CD4-positive, alpha-beta T cell treated with Interleukin-2 at 100 ng/mL for 4 hours (primary cell): ENCODE measurements around the gene THEMIS.
"Not testable (repeated sequence)": the region's sequence is repeated elsewhere in the genome, so short reads cannot be mapped to it uniquely, and the experiment has no call there.

ENCODE experiments used
- DNase-seq: peaks from one replicate; pipeline ENCODE4 v3.0.0-alpha.2; 2020; ENCODE audit warnings: low spot score

Gene THEMIS

DNA sequence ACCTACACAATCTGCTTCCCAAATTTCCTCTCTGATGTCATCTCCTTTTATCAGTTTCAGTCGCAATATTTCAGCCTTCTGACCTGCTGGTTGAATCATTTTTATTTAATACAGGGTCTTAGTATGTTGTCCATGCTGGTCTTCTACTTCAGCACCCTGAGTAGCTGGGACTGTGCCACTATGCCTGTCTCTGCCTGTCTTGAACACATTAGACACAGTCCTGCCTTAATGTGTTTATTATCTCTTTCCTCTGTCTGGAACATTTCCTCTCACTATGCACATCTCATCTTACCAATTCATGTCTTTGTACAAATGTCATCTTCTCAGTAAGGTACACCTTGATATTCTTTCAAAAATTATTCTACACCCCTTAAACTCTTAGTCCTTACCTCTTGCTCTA, 106.5 kb downstream of the THEMIS start:
- peak; percentile 7 for DNase-seq

DNA sequence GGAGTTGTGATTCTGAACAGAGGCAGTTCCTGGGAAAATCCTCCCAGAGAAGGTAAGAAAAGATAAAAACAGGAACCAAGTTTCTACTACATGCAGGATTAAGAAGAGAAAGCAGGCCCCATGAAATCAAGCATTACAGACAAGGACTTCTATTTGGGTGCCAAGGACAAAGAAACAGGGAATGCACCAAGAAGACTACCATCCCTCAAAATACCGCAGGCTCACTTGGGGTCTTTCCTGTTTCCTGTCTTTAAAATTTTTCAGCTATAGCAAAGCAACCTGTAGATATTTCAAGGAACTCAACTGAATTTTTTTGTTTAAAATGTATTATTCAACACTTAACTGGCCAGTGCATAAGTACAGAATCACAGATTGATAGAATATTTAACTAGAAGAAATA, 107.5 kb downstream of the THEMIS start:
- DNase-seq: no peak

DNA sequence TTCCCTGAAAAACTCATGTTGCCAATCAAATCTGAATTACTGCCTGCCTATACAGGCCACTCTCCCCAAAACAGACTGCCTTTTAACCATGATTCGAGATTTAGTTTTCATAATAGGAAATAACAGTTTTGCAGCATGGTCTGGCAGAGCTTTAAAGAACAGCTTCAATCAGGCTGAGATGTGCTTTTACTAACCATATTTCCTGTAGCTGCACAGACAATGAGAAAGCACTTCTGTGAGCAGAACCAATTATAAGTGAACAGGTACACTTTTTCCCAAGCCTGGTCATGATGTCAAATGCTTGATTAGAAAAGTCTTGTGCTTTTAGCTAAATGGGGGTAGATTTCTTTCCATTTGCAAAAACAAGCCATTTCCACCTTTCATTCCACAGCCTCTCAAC, 108.2 kb downstream of the THEMIS start:
- DNase-seq: peak; percentile 21

DNA sequence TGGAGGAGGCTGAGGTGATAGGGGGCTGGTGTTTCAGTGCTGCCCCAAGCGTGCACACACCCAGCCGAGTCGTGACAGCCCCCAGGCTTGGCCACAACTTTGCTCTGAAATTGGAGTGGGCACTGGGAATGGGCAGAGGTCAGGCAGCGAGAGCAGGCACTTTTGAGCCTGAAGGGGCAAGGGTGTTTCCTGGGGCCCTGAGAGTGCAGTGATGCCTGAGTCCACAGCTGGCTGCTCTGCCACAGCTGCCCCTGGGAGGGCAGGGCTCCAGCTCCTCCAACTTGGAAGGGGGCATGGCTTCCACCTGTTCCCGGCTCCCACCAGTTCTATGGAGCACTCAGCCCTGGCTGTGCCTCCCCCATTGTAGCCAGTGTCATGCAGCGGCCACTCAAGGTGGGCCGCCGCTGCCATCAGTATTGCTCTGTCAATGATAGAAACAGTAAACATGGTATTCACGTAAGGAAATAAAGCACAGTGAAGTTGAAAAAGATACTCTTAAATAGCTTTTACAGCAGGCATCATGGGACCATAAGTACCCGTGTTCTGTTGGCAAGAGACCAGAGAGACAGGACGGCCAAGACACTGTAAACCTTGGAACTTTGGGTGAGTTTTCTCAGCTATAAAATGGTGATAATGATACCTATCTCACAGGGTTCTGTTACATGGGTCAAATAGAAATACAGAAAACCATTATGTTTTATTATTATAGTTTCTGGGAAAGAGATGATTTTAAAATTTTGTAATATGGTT, 108.9 kb downstream of the THEMIS start:
- DNase-seq: no peak

DNA sequence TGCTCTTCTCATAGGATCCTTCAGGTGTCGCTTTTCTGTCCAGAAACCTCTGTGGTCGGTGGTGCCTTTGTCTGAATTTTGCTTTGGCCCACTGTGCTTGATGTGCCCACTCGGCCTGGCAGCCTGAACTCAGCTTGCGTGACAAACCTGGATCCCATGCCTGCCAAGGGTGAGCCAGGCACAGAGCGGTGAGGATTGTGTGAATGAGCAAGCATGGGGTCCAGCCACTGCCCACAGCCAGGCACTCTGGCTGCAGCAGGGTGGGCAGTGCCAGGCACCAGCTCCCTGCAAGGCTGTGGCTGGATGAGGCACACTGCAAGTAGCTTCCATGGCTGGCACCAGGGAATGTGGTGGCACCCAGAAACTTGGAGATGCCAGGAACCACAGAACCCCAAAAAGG, 110.3 kb downstream of the THEMIS start:
- no peak for DNase-seq

DNA sequence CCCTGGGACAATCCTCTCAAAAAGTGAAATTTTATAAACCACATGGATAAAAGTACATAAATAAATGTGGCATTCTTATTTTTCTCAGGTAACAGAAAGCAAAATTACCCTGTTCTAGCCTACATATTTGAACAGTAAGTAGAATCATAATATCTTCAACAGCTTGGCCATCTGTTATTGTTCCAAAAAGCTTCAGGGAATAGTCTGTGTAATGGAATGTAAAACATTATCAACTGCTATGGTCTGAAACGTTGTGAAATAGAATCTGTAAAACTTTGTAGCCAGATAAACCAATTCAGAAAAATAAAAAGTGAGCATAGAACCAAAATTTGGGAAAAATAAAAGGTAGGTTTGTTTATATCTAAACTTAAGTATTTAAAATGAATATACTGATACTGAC, 114.7 kb downstream of the THEMIS start:
- no peak for DNase-seq

DNA sequence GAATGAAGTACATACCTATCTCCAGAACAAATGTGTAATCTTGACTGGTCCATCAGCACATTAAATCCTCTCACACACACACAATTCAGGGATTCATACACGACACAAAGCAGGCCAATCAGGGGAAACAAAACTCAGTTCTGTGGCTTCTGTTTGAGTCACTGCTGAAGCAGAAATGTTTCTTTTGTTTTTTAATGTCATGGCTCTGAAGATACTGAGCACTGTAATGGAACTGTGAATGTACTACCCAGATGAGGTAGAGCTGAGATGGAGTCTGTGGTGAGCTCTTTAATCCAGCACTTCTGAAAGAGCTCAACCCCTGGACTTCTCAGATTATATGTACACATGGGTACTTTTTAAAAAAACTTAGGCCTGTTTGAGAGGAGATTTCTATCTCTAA, 116.4 kb downstream of the THEMIS start:
- no peak for DNase-seq

DNA sequence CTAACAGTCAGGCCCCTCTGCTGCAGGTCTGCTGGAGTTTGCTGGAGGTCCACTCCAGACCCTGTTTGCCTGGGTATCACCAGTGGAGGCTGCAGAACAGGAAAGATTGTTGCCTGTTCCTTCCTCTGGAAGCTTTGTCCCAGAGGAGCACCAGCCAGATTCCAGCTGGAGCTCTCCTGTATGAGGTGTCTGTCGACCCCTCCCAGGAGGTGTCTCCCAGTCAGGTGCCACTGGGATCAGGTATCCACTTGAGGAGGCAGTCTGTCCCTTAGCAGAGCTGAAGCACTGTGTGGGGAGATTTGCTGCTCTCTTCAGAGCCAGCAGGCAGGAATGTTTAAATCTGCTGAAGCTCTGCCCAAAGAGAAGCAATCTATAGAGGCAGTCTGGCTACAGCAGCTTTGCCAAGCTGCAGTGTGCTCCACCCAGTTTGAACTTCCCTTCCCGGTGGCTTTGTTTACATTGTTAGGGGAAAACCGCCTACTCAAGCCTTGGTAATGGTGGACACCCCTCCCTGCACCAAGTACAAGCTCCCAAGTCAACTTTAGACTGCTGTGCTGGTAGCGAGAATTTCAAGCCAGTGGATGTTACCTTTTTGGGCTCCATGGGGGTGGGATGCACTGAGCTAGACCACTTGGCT, 119.1 kb downstream of the THEMIS start:
- DNase-seq: not testable (repeated sequence)

DNA sequence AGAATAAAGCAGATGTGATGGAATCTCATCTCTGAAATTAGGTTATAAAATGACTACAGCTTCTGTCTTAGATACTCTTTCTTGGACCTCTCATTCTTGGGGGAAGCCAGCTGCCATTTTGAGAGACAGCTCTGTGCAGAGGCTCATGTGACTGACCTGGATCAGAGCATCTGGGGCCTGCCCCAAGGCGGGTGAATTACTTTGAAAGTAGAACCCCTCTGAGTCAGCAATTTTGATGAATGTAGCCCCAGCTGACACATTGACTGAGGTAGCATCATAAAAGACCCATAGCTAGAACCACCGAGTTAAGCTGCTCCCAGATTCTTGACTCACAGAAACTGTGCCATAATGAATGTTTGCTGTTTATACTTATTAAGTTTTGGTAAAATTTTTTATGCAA, 124.5 kb downstream of the THEMIS start:
- no peak for DNase-seq

DNA sequence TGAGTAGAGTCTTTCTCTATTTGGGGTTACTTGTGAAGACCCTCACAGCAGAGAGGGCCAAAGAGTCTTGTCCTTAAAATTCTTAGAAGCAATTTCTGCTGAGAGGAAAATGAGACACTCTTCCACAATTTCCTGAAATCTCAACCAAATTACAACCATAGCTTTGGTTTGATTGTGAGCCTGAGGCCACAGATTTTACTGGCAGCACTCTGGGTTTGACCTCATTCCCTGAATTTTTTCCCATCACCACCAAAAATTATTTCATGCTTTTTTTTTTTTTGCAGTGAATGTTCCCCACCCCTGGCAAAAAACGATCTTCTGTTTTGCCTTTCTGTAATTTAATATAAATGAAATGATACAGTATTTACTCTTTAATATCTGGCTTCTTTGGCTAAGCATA, 125.5 kb downstream of the THEMIS start:
- no peak for DNase-seq

DNA sequence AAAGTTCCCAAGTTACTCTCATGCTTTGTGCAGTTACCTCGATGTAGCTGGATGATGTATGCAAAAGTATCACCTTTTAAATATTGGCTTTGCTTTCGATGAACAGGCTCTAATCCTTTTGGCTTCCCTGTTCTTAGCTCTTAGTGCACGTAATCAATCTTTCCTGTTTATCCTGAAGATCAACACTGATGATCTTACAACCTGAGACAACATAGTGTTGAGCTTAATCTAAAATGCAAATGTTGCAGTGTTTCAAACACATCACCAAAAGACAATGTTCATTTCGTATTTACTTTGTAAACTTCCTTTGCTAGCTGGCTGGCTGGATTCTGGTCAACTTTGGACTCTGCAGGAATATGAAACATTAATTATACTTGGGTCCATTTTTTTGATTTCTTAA, 132.1 kb downstream of the THEMIS start:
- no peak for DNase-seq

DNA sequence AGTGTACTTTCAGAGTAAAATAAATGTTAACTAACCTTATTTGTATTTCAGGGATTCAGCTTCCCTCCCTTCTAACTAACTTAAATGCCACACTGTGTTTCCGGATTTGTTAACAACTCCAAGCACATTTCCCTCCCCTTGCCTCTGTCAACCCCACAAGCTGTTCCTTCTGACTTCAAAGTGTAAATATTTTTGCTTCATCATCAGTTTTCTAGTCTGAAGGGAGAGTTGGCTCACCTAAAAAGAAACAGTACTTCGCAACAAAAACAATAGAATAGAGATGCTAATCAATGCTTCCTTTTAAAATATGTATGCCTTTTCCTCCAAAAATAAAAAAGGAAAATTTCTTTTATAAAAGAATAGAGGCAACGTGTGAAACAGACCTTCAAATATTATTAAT, 132.6 kb downstream of the THEMIS start:
- no peak for DNase-seq

DNA sequence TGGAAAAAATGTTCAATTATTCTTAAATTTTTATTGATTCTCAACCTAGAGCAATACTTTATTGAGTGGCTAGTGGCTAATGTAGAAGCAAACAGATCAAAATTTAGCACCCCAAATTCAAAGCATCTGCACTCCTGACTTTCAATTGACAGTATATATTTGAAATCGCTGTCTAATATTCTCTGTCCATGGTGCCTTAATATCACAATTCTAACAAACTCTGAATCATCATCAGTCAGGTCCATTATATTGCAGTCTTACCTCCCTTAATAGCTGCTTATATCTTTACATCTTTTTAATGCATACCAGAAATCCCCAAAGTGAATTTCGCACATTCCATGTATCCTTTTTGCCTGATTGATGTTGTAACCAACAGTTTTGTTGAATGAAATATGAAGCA, 134.9 kb downstream of the THEMIS start:
- no peak for DNase-seq

DNA sequence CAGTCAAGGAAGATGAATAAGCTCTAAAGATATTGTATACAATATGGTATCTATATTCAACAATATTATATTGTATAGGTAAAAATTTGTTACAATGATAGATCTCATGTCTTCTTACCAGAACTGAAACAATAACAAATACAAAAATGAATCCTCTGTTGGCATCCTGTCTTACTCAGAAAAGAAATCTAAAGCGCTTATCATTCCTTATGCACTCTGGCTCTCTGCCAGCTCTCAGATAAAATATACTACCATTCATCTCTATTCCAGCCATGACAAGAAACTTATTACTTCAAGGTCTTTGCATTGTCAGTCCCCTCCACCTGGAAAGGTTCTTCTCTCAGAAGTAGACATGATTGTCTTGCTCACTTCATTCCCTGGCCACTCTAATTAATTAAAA, 138.6 kb downstream of the THEMIS start:
- DNase-seq: peak; percentile 25

DNA sequence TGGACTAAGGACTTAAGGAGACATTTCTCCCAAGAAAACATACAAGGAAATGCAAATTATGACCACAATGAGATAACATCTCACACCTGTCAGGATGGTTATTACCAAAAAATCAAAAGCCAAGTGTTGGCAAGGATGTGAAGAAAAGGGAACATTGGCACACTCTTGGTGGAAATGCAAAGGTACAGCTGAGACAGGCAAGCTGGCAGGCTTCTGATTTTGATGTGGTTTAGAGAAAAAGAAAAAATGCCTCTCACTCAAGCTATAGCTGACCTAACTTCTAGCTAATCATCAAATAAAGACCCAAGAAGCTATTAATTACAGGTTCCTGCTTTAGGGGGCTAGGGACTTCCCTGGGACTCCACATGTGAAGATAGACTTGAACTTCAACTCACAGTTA, 139.8 kb downstream of the THEMIS start:
- no peak for DNase-seq

DNA sequence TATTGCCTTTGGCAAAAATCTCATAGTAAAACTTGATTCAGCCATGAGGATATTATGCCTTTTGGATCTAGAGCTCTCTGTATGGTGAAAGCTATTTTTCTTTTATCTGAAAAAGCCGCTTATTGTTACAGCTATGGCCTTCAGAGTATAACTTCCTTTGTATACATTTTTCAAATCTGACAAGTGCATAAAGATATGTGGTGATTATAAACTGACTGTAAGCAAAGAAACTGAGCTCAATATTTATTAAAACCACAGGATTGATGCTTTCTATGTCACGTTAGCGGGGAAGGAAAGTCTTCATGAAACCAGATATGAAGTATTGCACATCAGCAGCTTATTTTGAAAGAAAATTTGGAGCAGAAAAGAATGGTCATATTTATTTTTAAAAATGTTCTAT, 151.8 kb downstream of the THEMIS start:
- no peak for DNase-seq

DNA sequence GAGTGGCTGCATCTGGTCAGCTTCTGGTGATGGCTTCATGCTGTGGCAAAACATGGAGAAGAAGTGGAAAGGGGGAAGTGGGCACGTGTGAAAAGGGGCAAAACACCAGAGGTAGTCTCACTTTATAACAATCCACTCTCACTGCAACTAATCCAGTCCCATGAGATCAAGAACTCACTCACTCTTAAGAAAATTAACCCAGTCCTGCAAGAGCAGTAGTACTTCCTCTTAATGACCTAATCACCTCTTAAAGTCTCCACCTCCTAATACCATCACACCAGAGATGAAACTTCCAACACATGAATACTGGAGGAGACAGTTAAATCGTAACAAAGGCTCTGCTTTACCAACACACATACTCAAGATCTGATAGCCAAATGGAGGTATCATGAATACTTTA, 152.6 kb downstream of the THEMIS start:
- DNase-seq: no peak

DNA sequence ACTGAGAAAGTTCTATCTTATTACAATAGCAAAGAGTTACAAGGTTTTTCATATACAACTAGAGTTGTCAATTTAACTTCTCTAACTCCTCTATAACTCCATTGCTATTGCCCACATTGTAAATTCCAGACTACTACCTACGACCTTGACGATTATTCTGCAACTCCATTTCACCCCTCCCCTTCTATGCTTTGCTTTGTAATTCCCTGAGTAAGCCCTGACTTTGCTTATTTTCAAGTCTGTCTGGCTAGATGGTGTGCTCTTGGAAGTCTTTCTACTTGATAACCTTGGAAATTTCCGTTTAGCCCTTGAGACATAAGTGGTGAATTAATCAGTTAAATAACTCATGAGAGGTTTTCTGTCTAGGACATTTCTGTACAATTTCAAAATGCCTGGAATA, 162.4 kb downstream of the THEMIS start:
- no peak for DNase-seq

DNA sequence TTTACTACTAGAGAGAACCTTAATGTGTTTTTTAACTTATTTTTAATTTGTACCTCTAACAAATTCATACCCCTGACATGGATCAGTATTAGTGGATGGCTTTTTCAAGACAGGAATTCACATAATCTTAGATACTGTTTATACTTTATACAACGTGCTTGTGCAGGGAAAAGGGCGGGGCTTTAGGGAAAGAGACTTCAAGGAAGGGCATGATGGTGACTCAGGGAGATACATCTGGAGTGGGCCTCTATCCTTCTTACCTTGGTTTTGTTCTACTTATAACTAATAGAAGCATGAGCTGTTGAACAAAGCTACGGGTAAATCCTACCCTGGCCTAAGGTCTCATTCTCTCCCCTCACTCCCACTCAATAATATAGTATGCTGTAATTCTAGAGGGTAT, 163.1 kb downstream of the THEMIS start:
- no peak for DNase-seq

DNA sequence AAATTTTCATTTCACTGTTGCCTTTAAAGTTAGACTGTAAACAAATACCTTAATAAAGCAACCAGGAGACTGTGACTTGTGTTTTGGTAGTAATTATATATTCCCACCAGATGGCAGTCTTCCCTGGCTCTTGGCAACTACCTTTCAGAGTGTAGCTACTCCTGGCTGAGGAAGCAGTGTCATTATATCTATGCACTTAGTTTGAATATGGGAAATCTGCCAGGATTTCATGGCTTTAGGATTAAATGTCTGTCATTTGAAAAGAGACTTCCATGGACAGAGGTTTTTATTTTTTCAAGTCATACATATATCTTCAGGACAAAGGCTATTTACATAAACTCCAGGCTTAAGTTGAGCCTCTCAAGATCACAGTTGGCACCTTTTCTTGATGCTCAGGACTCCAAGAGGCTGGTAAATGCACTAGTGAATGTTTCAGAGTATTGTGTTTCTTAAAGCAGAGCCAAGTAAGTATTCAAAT, 163.8 kb downstream of the THEMIS start:
- peak; percentile 80 for DNase-seq

DNA sequence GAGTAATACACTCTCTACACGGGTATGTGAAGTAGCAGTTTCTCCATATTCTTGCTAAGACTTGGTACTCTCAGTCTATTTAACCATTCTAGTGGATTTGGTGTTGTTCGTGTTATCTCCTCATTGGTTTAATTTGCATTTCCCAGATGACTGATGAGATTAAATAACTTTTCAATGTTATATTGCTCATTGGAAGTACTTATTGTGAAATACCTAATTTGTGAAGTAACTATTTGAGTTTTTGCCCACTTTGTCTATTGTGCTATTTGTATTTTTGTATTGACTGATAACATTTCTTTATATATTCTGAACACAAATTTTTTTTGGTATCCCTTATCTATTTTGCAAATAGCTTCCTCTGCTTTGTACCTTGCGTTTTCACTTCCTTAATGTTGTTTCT, 167.9 kb downstream of the THEMIS start:
- DNase-seq: no peak

DNA sequence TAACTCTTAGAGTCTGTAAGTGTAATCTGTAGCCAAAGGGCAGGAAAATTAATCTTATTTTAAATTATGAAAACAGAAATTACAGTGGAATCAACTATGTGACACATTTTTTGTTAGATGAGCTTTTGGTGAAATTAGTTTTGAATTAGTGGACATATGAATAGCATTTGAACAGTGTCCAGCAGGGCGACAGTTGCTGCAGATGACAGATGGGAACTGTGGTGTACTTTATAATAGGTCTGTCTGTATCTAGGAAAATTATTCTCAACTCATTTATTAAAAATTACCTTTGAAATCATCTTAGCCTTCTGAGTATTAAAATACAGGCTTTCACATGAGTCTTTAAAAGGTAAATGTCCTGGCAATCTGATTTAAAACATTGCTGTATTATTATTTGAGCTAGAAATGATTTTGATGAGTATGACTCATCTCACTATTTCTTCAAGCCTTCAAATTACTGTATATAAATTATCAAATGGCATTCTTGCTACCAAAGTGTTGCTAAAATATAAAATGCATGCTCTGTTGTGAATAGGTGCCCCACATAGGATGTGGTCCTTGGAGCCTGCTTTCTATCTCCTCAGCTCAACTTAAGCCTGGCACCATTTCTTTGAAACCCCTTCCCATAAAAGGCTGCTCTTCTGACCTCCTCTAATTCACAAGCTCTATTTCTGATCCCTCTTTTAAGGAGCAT, 173.5 kb downstream of the THEMIS start:
- DNase-seq: no peak

DNA sequence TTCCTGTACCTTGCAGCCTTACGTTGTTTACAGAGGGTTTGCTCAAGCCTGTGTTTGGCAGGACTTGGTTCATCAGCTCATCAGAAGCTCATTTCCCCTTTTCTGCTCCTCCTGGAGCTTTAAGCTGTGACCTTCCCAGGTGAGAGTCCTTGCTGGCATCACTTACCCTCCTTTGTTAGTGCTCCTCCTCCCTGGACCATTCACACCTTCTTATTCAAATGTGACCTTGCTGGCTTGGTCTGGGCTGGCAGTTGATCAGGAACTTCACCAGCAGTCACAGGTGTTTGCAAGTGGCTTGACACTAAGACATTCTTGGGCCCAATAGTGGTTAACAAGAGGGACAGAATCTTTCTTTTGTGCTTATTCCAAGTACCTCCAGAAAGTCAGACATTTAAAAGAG, 175.0 kb downstream of the THEMIS start:
- no peak for DNase-seq
